HG03045 (cell line): ENCODE measurements around the gene RNF213.
"Not testable (repeated sequence)": the region's sequence is repeated elsewhere in the genome, so short reads cannot be mapped to it uniquely, and the experiment has no call there.

ENCODE experiments used
- ATAC-seq: cut with Tn5 transposase; IDR thresholded peaks from one replicate; pipeline ENCODE4 v1.9.1; 2021; ENCODE audit warnings: mild to moderate bottlenecking, moderate library complexity; ENCODE audit not compliant: unreplicated experiment

The RNF213 gene

DNA sequence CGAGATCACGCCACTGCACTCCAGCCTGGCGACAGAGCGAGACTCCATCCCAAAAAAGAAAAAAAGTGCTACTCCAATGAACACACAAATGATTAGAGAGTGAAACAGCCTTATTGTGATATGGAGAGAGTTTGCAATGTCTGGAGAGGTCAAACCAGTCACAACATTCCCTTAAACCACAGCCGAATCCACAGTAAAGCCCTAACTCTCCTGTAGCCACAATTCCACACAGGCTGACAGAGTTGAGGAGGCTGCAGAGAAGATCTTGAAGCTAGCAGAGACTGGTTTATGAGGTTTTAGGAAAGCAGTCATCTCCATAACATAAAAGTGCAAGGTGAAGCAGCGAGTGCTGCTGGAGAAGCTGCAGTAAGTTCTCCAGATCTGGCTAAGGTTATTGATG lies 6.7 kb downstream of the RNF213 start:
- ATAC-seq: no peak

- ATAC-seq: no peak
Observed at GRCh38 chr17:80268427-80268826, 7.8 kb downstream of the RNF213 start.

DNA sequence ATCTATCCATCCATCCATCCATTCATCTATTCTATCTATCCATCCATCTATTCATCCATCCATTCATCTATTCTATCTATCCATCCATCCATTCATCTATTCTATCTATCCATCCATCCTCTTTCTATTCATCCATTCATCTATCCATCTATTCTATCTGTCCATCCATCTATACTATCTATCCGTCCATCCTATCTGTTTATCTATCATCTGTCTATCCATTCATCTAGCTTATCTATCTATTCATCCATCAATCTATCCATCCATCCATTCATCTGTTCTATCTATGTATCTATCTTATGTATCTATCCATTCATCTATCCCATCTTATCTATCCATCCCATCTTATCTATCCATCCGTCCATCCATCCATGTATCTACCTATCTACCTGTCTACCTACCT lies 8.8 kb downstream of the RNF213 start:
- no peak for ATAC-seq

- ATAC-seq: no peak
Observed at GRCh38 chr17:80270104-80270503, 9.5 kb downstream of the RNF213 start.

DNA sequence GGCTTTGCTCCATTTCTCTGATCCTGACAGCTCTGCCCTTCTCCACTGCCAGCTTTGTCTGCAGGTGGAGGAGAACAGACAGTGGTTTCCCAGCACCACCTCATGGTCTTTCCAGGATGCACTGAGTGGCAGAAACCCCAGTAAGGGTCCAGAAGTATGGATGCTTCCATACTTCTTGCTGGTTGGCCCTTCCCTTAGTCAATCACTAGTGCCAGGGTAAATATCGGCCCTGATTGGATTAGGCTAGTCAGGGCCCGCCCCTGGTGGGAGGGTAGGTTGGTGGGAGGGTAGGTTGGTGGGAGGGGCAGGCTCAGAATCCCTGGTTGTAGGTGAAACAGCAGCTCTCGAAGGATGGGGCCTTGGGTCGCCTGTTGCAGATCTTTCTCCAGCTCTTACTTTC lies 10.2 kb downstream of the RNF213 start:
- ATAC-seq: no peak

GRCh38 chr17:80272366-80272765 lies 11.7 kb downstream of the RNF213 start:
- no peak for ATAC-seq

GRCh38 chr17:80274331-80274730 lies 13.7 kb downstream of the RNF213 start:
- no peak for ATAC-seq

GRCh38 chr17:80274871-80275449 lies 14.3 kb downstream of the RNF213 start:
- no peak for ATAC-seq

- not testable (repeated sequence) for ATAC-seq
Observed at GRCh38 chr17:80275857-80276256, 15.2 kb downstream of the RNF213 start.

- no peak for ATAC-seq
Observed at GRCh38 chr17:80277751-80278671, 17.4 kb downstream of the RNF213 start.

GRCh38 chr17:80279895-80280294 lies 19.2 kb downstream of the RNF213 start:
- ATAC-seq: no peak

GRCh38 chr17:80281516-80281915 lies 20.9 kb downstream of the RNF213 start:
- no peak for ATAC-seq

DNA sequence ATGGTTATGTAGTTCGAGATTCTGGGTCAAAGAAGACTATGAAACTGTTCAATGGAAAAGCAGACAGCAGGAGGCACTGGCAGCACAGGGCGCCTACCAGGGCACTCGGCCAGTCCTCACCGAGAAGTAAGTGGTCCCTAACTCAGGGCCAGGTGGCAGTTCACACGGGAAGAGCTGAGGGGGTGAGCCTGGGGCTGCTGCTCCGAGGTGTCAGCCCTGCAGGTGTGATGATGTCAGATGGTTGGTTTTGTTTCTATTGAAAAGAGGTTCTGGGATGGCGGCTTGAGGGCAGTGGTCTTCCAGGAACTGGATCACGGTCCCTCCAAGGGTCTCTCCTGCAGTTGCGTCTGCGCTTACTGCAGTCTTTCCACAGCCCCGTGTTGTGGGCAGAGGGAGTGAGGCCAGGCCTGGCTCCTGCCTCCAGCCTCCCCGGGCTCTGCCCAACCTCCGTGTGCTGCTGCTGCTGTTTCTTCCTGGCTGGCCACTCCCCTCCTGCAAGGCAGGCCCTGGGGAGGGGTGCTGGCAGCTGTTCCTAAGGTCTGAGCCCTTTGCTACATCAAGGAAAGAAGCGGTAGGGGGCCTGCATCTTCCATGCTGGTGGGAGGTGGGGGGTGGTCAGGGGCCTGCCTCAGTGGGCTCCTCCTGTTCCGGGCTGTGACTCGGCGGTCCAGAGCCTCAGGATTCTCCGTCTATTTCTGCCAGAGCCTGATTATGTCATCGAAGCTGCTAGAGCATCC lies 22.6 kb downstream of the RNF213 start:
- no peak for ATAC-seq

- ATAC-seq: no peak
Observed at GRCh38 chr17:80284631-80285030, 24.0 kb downstream of the RNF213 start.

DNA sequence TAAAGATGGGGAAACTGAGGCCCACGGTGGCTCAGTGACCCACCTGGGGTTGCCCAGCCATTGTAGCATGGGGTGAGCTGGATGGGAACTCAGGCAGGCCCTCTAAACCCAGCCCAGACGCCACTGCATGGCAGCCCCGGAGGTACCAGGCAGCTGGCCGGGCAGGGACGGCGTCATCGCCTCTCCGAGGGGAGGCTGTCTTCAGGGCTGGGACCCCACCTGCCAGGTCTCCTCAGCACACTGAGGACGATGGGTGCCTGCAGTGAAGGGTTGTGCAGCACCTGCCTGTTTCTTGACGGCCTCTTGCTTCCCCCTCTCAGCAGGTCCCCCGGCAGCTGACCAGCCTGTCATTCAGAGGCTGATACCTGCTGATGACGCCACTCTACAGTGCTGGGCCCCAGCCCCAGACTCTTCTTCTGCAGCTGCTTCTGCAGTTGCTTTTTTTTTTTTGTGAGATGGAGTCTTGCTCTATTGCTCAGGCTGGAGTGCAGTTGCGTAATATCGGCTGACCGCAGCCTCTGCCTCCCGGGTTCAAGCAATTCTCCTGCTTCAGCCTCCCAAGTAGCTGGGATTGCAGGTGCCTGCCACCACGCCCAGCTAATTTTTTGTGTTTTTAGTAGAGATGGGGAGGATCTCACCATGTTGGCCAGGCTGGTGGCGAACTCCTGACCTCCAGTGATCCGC lies 24.7 kb downstream of the RNF213 start:
- ATAC-seq: no peak

GRCh38 chr17:80286638-80286960 lies 25.9 kb downstream of the RNF213 start:
- ATAC-seq: no peak

- ATAC-seq: no peak
Observed at GRCh38 chr17:80287038-80287437, 26.4 kb downstream of the RNF213 start.

DNA sequence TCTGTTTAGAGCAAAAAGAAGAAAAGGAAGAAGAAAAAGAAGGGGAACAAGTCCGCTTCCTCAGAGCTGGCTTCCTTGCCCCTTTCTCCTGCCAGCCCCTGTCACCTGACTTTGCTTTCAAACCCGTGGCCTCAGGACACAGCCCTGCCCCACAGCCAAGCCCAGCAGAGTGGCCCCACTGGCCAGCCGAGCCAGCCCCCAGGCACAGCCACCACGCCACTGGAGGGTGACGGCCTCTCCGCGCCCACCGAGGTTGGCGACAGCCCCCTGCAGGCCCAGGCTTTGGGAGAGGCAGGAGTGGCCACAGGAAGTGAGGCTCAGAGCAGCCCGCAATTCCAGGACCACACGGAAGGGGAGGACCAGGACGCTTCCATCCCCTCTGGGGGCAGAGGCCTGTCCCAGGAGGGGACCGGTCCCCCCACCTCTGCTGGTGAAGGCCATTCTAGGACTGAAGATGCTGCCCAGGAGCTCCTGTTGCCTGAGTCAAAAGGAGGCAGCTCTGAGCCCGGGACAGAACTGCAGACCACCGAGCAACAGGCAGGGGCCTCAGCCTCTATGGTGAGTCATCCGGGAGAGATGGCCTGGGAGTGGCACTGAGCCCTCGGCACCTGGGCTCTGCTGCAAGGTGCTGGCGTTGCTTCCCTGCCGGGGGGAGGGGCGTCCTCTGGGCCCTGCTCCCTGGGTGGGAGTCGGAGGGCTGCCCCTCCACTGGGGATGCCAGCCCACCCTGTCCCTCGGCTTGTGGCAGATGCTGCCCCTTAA lies 27.3 kb downstream of the RNF213 start:
- ATAC-seq: no peak

DNA sequence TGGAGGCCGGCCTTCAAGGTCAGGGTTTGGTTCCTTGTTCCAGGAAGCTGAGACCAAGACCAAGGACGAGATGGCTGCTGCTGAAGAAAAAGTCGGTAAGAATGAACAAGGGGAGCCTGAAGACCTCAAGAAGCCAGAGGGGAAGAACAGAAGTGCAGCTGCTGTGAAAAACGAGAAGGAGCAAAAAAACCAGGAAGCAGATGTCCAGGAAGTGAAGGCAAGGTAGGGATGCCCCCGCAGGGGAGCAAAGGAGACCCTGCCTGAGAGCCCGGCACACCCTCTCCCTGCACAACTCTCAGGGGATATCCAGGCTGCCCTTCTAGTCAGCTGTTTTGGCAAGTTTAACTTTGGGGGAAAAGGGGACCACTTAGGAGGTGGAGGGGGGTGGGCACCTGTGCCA lies 29.0 kb downstream of the RNF213 start:
- no peak for ATAC-seq

DNA sequence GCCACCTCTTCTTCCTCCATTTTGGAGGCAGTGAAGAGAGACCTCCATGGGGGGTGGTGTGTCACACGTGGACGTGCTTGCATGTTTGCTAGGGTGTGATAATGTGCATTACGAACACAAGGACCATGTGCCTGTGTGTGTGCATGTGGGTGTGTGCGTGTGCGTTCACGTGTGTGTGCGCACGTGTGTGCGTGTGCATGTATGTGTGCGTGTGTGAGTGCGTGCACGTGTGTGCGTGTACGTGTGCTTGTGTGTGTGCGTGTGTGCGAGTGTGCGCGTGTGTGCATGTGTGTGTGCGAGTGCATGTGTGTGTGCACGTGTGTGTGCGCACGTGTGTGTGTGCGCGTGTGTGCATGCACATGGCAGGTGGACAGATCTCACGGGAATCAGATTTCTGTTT lies 29.5 kb downstream of the RNF213 start:
- ATAC-seq: no peak

- no peak for ATAC-seq
Observed at GRCh38 chr17:80291260-80291659, 30.6 kb downstream of the RNF213 start.
